Measurements from ENCODE around the gene NALCN. TPM values are rescaled to one million over a fixed set of nuclear protein-coding genes. Genes with fewer than 3 reads are reported as not detected.

Gene NALCN
- total RNA-seq, 1 experiment from 2014 or later = 0.52 TPM

- intact Hi-C loops (cut with micrococcal nuclease; ENCODE audit: unreplicated experiment) = no loop called here
- Histone ChIP-seq H3K27me3 (replicated peaks; ENCODE audit: insufficient read depth, low read depth, low read length, poor library complexity) (no peaks in the 10 kb centered on the region), H3K9me3 (ENCODE audit: low read depth, low read length, poor library complexity, severe bottlenecking) (no peaks in the 10 kb centered on the region), H3K27ac (ENCODE audit: low read depth, low read length, poor library complexity, severe bottlenecking) (no peak overlapping the region), H3K36me3 (ENCODE audit: insufficient read depth, low read length, poor library complexity, severe bottlenecking) (no peaks in the 10 kb centered on the region), H3K4me3 (ENCODE audit: low read depth, low read length, poor library complexity, severe bottlenecking) (no peak overlapping the region), H3K4me1 (ENCODE audit: insufficient read depth, low read length, poor library complexity, severe bottlenecking) (no peaks in the 10 kb centered on the region)
- DNase-seq (ENCODE audit: low spot score) = no peak
- ChIA-PET CTCF (no interaction called here), POLR2A (ENCODE audit: low non-redundant PET) (no interaction called here)
- no TSS peak for BruUV-seq (replicated peaks)
- TF ChIP-seq, protein P1, sequence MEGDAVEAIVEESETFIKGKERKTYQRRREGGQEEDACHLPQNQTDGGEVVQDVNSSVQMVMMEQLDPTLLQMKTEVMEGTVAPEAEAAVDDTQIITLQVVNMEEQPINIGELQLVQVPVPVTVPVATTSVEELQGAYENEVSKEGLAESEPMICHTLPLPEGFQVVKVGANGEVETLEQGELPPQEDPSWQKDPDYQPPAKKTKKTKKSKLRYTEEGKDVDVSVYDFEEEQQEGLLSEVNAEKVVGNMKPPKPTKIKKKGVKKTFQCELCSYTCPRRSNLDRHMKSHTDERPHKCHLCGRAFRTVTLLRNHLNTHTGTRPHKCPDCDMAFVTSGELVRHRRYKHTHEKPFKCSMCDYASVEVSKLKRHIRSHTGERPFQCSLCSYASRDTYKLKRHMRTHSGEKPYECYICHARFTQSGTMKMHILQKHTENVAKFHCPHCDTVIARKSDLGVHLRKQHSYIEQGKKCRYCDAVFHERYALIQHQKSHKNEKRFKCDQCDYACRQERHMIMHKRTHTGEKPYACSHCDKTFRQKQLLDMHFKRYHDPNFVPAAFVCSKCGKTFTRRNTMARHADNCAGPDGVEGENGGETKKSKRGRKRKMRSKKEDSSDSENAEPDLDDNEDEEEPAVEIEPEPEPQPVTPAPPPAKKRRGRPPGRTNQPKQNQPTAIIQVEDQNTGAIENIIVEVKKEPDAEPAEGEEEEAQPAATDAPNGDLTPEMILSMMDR (conservative IDR thresholded peaks at IDR 0.05; ENCODE audit: low read depth, low read length) = no peak
- no peak for TF ChIP-seq EZH2 (IDR thresholded peaks at IDR 0.05; ENCODE audit: borderline replicate concordance, low read depth, low read length, poor library complexity, severe bottlenecking)
Measured at GRCh38 chr13:101309014-101309619, 107.2 kb downstream of the NALCN start.

DNA sequence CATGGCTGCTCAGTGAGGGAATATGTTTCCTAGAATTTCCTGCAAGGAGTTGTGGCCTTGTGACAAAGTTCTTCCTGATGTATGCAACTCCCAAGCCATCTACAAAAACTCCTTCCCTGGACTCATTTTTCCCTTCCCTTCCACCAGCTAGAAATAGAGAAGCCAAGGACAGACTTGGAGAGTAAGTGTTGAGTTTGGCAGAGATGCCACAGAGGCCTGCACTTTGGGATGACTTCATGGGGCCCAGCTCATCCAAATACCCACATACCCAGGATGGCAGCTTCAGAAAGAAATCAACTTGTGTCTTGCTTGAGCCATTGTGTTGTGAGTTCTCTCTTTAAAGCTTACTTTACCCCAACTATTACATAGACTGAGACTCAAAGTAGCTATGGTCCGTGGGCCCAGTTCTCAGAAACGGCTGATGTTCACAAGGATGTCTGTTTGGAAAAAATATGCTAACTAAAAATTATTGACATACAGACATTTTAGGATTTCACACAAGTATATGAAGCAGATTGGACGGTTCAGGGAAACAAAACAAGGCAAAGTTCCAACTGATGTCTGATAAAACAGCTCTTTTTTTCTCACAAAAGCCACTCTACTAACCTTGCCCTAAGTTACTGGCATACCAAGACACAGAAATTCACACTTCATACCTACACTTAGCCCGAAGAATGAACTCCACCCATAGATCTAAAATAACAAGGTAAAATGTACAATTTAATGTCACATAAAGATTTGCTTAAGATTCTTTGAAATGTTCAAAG lies 107.9 kb downstream of the NALCN start:
- H3K27ac ChIP-seq (ENCODE audit: low read depth, low read length, poor library complexity, severe bottlenecking) = no peak overlapping the region
- ChIA-PET POLR2A (ENCODE audit: low non-redundant PET) (no interaction called here), CTCF (no interaction called here)
- no peaks in the 10 kb centered on the region for H3K36me3 ChIP-seq (ENCODE audit: insufficient read depth, low read length, poor library complexity, severe bottlenecking)
- no peak overlapping the region for H3K4me3 ChIP-seq (ENCODE audit: low read depth, low read length, poor library complexity, severe bottlenecking)
- DNase-seq (ENCODE audit: low spot score) = no peak
- intact Hi-C loops (cut with micrococcal nuclease; ENCODE audit: unreplicated experiment) = no loop called here
- TF ChIP-seq, protein P1 (conservative IDR thresholded peaks at IDR 0.05; ENCODE audit: low read depth, low read length) = no peak
- no peak for TF ChIP-seq EZH2 (IDR thresholded peaks at IDR 0.05; ENCODE audit: borderline replicate concordance, low read depth, low read length, poor library complexity, severe bottlenecking)
- no peaks in the 10 kb centered on the region for H3K9me3 ChIP-seq (ENCODE audit: low read depth, low read length, poor library complexity, severe bottlenecking)
- no peaks in the 10 kb centered on the region for H3K27me3 ChIP-seq (replicated peaks; ENCODE audit: insufficient read depth, low read depth, low read length, poor library complexity)
- H3K4me1 ChIP-seq (ENCODE audit: insufficient read depth, low read length, poor library complexity, severe bottlenecking) = no peaks in the 10 kb centered on the region
- BruUV-seq (replicated peaks) = no TSS peak

DNA sequence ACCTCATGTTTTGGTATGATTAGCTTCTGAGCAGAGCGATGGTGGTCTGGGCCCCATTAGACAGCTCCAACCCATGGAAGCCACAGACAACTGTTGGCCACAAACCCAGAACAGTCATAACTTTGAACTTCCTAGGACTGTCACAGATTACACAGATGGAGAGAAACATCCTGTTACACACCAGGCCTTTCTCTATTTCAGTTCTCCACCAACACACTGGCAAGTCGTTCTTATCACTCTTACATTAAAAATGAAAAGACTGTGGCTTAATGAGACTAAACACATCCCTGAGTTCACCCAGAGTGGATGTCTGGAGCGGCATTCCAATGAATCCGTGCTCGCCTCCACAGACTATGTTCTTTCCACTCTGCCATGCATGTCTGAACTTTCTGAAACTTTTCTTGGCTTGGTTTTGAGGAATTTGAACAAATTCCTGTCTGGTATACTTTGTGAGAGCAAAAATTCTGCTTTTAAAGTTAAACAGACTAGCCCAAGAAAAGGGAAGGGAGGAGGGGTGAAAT lies 109.1 kb downstream of the NALCN start:
- POLR2A ChIA-PET (ENCODE audit: low non-redundant PET) = no interaction called here
- H3K4me1 ChIP-seq (ENCODE audit: insufficient read depth, low read length, poor library complexity, severe bottlenecking) = no peaks in the 10 kb centered on the region
- no peak for DNase-seq (ENCODE audit: low spot score)
- H3K9me3 ChIP-seq (ENCODE audit: low read depth, low read length, poor library complexity, severe bottlenecking) = no peaks in the 10 kb centered on the region
- H3K27me3 ChIP-seq (replicated peaks; ENCODE audit: insufficient read depth, low read depth, low read length, poor library complexity) = no peaks in the 10 kb centered on the region
- H3K27ac ChIP-seq (ENCODE audit: low read depth, low read length, poor library complexity, severe bottlenecking) = no peak overlapping the region
- intact Hi-C loops (cut with micrococcal nuclease; ENCODE audit: unreplicated experiment) = no loop called here
- H3K36me3 ChIP-seq (ENCODE audit: insufficient read depth, low read length, poor library complexity, severe bottlenecking) = no peaks in the 10 kb centered on the region
- no peak overlapping the region for H3K4me3 ChIP-seq (ENCODE audit: low read depth, low read length, poor library complexity, severe bottlenecking)
- no peak for TF ChIP-seq EZH2 (IDR thresholded peaks at IDR 0.05; ENCODE audit: borderline replicate concordance, low read depth, low read length, poor library complexity, severe bottlenecking)
- TF ChIP-seq, protein P1 (conservative IDR thresholded peaks at IDR 0.05; ENCODE audit: low read depth, low read length) = no peak
- CTCF ChIA-PET = no interaction called here
- BruUV-seq (replicated peaks) = no TSS peak
